Mammary epithelial cell (primary cell): ENCODE measurements around the gene ZSWIM3.

Source experiments
- EZH2 ChIP-seq: IDR thresholded peaks from 2 replicates; pipeline ENCODE4 v1.6.1; 2012; ENCODE audit warnings: low read length, inconsistent platforms, borderline replicate concordance
- TF ChIP-seq, protein P1 (sequence below), 2 donors: IDR thresholded peaks in 1 of 2; conservative IDR thresholded peaks in 1 of 2; 2 replicates each; pipeline ENCODE4 v1.5.1; 2011 to 2012; ENCODE audit warnings: inconsistent platforms in 2 of 2, low read length in 2 of 2, mild to moderate bottlenecking in 2 of 2, control low read depth in 1 of 2, low read depth in 1 of 2; ENCODE audit not compliant: insufficient read depth in 1 of 2; ENCODE audit errors: extremely low read depth in 1 of 2

DNA sequence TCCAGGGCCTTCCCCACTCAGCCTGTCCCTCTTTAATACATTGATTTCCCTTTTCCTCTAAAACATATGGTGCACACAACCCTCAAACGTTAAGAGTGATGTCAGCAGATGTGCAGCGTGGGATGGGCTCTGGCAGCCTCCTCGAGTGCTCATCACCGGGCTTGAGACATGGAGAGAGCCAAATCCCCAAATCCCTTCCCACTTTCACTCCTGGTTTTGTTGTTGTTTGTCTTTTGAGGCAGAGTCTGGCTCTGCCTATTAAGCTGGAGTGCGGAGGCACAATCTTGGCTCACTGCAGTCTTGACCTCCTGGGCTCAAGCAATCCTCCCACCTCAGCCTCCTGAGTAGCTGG lies 60.4 kb downstream of the ZSWIM3 start:
- TF ChIP-seq, protein P1, sequence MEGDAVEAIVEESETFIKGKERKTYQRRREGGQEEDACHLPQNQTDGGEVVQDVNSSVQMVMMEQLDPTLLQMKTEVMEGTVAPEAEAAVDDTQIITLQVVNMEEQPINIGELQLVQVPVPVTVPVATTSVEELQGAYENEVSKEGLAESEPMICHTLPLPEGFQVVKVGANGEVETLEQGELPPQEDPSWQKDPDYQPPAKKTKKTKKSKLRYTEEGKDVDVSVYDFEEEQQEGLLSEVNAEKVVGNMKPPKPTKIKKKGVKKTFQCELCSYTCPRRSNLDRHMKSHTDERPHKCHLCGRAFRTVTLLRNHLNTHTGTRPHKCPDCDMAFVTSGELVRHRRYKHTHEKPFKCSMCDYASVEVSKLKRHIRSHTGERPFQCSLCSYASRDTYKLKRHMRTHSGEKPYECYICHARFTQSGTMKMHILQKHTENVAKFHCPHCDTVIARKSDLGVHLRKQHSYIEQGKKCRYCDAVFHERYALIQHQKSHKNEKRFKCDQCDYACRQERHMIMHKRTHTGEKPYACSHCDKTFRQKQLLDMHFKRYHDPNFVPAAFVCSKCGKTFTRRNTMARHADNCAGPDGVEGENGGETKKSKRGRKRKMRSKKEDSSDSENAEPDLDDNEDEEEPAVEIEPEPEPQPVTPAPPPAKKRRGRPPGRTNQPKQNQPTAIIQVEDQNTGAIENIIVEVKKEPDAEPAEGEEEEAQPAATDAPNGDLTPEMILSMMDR (conservative IDR thresholded peaks at IDR 0.05 in 1 of 2, IDR thresholded peaks at IDR 0.05 in 1 of 2; ENCODE audit: extremely low read depth in 1 of 2, insufficient read depth in 1 of 2, low read depth in 1 of 2, low read length in 2 of 2) = no peak
- TF ChIP-seq EZH2 = no peak
